IPS-18c (cell line): ENCODE data around the gene TYW1.
"Not testable (repeated sequence)": the region's sequence is repeated elsewhere in the genome, so short reads cannot be mapped to it uniquely, and the experiment has no call there.

Experiments used
- H3K4me3 ChIP-seq: 2 replicates; pipeline ENCODE4 v1.7.0; 2013; ENCODE audit warnings: low read depth, mild to moderate bottlenecking, low read length, moderate library complexity; ENCODE audit not compliant: insufficient read depth
- H3K9me3 ChIP-seq: one replicate; pipeline ENCODE4 v1.6.1; 2013; ENCODE audit warnings: mild to moderate bottlenecking, low read length, moderate library complexity; ENCODE audit not compliant: control insufficient read depth, insufficient read depth

Gene TYW1

DNA sequence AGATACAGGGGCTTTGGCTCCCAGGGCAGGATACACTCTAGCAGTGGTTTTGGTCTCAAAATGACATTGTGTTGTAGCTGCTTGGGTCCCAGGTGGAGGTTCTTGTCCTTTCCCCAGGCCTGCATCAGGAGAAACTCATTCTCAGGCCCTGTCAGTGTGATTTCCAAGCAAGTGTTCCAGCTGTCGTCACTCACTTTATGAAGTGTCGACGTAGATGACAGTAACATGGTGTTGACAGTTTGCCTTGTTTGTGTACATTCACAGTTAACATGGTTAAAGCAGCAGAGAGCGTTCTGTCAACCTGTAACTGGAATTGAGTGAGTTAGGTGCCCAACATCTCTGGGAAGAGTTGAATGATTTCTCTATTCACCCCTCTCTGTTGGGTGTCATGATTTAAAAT, 86.2 kb downstream of the TYW1 start:
- H3K9me3 ChIP-seq = not testable (repeated sequence)

DNA sequence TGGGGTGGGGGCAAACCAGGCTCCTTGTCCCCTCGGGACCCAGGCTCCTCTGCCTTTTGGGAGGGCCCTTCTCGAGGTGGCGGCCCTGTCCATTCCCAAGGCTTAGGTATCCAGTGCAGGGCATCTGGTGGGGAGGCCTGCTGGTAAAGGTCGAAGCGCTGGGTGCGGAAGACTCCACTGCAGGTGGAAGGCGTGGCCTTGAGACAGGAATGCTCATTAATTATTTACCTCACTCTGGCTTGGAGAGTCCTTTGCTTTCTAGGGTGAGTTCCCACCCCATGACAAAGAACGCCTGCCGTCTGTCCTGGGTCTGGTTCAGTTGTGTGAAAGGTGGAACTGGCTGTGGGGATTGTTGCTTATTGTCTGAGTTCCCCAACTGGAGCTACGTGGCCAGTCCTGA, 92.6 kb downstream of the TYW1 start:
- not testable (repeated sequence) for H3K4me3 ChIP-seq, H3K9me3 ChIP-seq

More for the DNA sequence above, 86.2 kb downstream of the TYW1 start:
- not testable (repeated sequence) for H3K4me3 ChIP-seq

DNA sequence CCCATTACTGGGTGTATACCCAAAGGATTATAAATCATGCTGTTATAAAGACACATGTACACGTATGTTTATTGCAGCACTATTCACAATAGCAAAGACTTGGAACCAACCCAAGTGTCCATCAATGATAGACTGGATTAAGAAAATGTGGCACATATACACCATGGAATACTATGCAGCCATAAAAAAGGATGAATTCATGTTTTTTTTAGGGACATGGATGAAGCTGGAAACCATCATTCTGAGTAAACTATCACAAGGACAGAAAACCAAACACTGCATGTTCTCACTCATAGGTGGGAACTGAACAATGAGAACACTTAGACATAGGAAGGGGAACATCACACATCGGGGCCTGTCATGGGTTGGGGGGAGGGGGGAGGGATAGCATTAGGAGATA, 94.4 kb downstream of the TYW1 start:
- not testable (repeated sequence) for H3K4me3 ChIP-seq, H3K9me3 ChIP-seq

DNA sequence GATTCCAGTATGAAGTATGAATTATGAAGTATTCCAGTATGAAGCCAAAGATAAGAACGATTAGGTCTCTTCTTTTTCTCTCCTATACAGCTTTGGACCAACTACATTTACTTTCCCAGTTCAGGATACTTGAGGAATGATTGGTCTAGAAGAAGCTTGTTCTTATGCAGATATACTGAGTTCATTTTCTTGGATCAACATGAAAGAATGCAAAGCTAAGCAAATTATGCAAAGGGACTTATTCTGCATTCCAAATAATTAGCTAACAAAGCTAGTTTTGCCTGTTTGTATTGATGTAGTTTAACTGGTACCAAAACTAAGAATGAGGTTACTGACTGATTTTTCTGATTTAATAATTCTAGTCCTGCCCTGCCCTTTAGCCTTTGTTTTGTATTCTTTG, 101.4 kb downstream of the TYW1 start:
- H3K4me3 ChIP-seq, H3K9me3 ChIP-seq: not testable (repeated sequence)

DNA sequence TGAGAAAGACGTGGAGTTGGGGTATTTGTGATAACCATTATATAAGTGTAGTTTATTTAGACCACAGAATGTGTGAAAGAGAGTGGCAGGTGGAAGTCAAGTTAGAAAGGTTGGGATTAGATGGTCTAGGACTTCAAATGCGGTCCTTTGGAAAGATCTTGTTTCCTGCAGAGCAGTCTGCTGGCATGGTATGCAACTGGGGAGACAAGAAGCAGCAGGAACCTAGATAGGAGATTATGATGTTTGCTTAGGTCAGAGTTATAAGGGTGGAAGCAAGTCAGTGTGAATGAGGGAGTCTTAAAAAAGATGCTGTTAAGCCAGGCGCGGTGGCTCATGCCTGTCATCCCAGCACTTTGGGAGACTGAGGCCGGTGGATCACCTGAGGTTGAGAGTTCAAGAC, 102.8 kb downstream of the TYW1 start:
- H3K9me3 ChIP-seq, H3K4me3 ChIP-seq: not testable (repeated sequence)

DNA sequence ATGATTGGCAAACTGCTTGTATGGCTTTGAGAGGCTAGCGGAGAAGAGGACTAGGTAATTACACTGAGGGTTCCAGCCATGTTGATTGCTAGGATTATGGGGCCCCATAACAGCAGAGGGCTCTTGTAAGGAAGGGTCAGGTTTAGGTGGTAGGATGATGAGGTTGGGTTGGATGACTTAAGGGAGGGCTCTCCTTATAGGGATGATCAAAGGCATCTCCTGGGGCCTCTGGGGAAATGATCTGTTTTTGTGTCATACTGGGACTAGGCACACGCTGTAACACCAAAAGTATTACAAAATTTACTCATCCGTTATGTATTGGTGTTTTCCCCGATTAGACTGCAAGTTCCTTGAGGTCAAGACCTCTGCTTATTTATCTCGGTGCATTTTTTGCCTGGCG, 103.4 kb downstream of the TYW1 start:
- not testable (repeated sequence) for H3K4me3 ChIP-seq, H3K9me3 ChIP-seq

DNA sequence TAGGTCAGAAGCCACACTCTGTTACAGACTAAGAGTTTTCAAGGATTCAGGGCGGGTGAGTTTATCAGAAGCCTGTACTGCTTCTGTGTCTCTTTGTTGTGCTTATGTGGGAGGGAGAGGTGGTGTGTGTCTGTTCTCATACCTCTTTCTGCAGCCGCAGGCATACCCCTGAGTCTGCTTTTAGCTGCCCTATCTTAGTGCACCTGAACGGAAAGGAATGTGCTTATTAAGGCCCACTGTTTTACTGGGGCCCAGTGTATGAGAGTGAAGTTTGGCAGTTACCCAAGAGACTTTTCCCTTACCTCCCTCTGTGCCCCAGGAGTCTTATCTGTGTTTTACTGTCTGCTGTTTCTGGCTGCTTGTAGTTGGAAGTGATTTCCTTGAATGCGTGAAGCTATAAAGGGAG, 104.3 kb downstream of the TYW1 start:
- no peaks in the 10 kb centered on the region for H3K9me3 ChIP-seq
- H3K4me3 ChIP-seq = no peak overlapping the region

DNA sequence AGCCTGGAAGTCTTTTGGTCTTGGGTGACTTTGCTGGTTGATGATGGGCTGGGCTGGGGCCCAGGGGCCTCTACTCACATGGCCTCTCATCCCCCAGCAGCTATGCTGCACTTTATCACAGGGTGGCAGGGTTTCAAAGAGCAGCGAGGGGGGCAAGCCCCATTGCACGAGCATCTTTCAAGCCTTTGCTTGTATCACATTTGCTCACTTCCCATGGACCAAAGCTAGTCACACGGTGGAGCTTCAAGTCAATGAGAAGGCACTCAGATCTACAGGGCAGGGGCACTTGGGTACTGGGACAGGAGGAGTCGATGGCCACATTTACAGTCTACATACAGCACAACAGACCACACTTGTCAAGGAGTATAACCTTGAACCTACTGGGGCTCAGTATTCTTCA, 108.3 kb downstream of the TYW1 start:
- not testable (repeated sequence) for H3K4me3 ChIP-seq, H3K9me3 ChIP-seq

DNA sequence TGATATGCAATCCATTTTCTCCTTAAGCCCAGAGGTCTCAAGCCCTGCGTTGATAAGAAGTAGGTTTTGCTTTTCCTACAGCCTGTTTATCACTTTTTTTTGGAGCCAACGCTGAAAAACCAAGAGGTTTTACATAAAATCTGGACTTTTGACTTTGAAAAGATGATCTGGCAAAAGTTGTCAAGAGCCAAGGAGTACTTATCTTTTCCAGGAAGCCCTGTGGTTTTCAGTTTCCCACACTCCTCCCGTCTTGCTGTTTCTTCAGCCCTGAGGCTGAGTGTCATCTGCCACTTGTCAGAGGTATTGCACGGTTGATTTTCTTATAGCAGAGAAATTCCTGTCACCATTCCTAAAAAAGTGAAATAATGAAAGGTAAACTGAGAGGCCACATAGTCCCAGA, 108.7 kb downstream of the TYW1 start:
- H3K9me3 ChIP-seq = no peaks in the 10 kb centered on the region
- no peak overlapping the region for H3K4me3 ChIP-seq

DNA sequence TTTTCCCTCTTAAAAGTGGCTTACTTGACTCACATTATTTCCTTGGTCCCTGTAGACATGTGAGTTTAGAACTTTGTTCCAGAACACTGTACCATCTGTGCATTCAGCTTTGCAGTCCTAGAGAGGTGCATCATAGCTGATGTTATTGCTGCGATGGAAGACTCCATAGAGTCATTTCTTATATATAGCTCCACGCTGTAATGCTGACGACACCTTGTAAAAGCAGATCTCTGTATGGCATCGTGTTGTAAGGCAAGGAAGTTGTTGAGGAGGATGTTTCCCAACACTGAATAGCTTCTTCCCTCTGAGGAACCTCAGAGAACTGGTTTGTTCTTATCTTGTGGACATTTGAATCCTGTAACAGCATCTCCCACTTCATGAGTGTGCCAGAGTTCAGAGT, 109.6 kb downstream of the TYW1 start:
- H3K9me3 ChIP-seq, H3K4me3 ChIP-seq: not testable (repeated sequence)

DNA sequence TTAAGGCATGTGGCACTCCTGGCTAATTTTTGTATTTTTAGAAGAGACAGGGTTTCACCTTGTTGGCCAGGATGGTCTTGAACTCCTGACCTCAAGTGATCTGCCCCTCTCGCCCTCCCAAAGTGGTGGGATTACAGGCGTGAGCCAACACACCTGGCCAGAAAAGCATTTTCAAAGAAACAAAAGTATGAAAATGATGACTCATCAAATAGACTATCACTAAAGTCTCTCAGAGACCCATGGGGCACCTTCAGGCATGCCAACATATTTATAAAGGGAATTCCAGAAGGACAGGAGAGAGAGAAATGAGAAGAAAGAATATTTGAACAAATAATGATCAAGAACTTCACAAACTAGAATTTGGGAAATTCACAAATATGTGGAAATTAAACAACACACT, 114.7 kb downstream of the TYW1 start:
- H3K4me3 ChIP-seq = not testable (repeated sequence)

DNA sequence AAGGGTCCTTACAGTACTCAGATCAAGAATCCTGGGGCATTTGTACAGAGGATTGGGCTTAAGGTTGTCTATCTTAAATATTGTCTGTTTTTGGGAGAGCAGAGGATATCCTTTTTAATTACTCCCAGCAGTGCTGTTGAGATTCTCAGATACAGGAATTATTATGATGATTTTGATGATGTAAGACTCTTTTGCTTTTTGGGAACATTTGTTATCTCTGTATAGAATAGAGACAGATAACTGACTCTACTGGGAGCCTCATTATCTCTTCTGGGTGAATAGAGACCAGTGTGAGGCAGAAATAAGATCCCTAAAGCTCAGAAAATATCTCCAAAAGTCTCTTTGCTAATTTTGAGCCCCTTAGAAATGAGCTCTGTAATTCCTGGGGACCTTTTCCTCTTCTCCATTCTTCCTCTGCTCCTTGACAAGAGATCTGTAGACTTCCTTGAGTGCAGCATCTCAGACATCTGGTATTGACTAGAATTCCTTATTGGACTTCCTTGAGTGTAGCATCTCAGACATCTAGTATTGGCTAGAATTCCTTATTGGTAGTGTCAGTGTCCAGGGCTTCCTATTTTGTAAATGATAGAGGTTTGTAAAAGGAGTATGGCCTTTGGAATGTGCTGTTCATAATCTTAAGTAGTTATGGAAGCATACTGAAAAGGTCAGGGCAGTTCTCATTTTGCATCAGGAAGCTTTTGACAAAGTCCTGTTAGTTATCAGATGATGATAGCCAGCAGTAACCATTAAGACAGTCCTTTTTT, 118.0 kb downstream of the TYW1 start:
- H3K4me3 ChIP-seq, H3K9me3 ChIP-seq: not testable (repeated sequence)

More for the DNA sequence above, 114.7 kb downstream of the TYW1 start:
- not testable (repeated sequence) for H3K9me3 ChIP-seq

DNA sequence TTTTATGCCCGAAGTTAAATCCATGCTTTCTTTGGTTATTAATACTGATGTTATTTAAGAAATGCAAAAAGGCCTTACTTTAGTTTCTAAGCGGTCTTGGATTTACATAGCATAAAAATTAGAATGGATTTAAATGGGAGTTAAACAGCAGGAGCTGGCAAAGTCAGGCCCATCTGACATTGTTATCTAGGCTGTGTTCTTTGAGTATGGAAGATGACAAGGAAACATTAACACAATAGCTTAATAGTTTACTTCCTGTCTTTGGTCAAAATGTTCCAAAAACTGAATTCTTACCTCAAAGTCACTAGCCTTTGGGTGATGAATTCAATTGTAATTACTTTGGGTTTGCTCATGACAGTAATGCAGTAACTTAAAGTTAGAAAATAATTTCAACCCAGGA, 123.9 kb downstream of the TYW1 start:
- not testable (repeated sequence) for H3K4me3 ChIP-seq, H3K9me3 ChIP-seq

DNA sequence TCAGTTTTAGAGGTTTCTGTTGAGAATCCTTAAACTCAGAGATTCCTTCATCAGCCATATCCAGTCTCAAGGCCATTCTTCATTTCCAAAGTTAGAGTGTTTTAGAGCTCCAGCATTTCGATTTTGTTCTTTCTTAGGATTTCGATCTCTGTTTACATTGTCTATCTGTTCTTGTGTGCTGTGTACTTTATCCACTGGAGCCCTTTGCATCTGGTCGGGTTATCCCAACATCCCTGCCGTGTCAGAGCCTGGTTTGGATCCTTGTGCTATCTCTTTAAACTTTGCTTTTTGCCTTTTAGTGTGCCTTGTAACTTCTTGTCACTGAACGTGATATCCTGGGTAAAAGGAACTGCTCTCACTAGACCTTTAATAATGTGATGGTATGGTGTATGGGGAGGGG, 131.6 kb downstream of the TYW1 start:
- not testable (repeated sequence) for H3K4me3 ChIP-seq, H3K9me3 ChIP-seq

DNA sequence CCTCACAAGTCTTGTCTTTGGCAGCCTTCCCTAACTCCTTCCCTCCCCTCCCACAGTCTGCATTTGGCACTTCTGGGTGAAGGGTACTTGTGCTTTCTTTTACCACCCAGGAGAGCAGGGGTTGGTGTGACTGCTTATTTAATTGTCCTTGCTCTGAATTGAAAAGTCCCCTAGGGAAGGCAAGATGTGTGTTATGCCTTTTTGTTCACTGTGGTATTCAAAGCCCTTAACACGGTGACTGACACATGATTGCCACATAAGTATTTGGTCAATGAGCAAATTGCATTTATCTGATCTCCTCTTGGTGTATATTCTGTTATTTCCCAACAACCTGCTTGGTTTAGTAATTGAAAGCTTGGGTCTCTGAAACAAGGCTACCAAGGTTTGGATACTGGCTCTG, 134.1 kb downstream of the TYW1 start:
- H3K4me3 ChIP-seq, H3K9me3 ChIP-seq: not testable (repeated sequence)

DNA sequence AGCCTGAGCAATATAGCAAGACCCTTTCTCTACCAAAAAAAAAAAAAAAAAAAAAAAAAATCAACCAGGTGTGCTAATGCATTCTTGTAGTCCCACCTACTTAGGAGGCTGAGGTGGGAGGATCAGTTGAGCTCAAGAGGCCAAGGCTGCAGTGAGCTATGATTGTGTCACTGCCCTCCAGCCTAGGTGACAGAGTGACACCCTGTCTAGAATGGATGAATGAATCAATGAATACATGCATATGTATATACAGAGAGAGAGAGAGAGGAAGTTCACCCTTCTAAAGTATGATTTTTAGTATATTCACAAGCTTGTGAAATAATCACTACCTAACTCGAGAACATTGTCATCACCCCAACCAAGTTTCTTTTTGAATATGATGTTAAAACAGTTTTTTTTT, 138.3 kb downstream of the TYW1 start:
- not testable (repeated sequence) for H3K4me3 ChIP-seq, H3K9me3 ChIP-seq

DNA sequence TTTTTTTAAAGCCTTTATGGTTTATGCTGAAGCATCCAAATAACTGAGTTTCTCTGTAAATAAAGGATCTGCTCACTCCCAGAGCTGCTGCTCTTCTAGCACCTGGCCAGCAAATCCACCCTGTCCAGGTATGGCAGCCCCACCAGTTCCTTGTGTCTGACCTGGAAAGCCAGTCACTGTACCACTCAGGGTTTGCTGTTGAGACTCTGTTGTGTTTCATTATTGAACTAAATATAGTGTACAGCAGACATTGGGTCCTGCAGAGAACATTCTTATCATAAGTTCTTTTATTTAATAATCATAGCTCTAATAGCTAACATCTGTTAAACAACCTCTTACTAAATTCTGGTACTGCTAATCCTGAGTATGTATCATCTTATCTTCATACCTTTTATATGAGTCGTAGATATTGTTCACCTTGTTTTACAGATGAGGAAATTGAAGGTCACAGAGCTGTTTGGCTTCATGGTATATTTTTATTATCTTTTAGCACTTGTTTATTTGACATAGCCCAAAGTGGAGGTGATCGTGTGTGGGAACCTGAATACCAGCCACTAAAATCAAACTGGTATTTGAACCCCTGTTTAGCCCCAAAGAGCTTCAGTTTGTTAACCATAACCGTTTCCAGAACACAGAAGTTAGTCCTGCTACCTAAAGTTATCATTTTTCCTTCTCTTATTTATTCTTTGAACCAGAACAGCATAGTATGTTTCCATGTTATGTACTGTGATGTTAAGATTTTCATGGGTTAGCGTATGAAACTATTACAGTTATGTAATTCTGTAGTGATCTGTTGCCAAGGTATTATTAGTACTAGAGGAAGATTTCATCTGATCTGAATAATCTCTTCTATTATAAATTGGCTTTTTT, 139.2 kb downstream of the TYW1 start:
- not testable (repeated sequence) for H3K4me3 ChIP-seq, H3K9me3 ChIP-seq

DNA sequence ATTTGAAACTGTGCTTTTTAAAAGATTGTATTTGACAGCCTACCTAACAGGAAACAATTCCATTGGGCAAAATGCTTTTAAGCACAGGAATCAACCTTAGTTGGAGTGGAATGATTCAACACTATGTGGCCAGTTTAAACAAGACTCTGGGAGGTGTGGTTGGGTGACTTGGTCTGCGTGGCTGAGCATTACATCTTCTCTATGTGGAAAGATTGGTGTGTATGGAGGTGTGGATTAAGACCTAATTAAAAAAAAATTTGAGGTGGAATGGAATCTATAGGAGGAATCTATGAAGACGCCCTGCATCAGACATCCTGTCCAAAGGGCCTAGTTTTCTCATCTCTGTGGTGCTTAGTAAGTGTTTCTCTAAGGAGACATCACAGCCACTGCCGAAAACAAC, 140.9 kb downstream of the TYW1 start:
- not testable (repeated sequence) for H3K9me3 ChIP-seq, H3K4me3 ChIP-seq
